Activated B cell treated with CpG ODN at 0.5 μM for 24 hours (primary cell): ENCODE results near the gene DNAJC18. TPM values are rescaled to one million over a fixed set of nuclear protein-coding genes. Genes with fewer than 3 reads are reported as not detected.

ENCODE experiments used
- ATAC-seq: fragments of 200-7000 bp; cut with Tn5 transposase; one replicate; pipeline ENCODE4 v1.10.0; 2021; ENCODE audit warnings: low read depth, mild to moderate bottlenecking, moderate library complexity
- CTCF ChIA-PET: fragments of 350-600 bp; sonication (Branson Sonifier 250); formaldehyde crosslinking; loops from one replicate; lab custom pipeline; 2021; ENCODE audit warnings: antibody characterized with exemption; lab: Charles Lee
- POLR2A ChIA-PET: fragments of 350-600 bp; sonication (Branson Sonifier 250); formaldehyde crosslinking; loops from one replicate; lab custom pipeline; 2021; ENCODE audit warnings: antibody characterized with exemption; lab: Charles Lee
- DNase-seq: peaks from one replicate; pipeline ENCODE4 v3.0.0; 2022
- H3K27ac Mint-ChIP-seq: one replicate; pipeline ENCODE4 v1.8.0; 2020; ENCODE audit warnings: mixed read lengths
- H3K27me3 Mint-ChIP-seq: one replicate; pipeline ENCODE4 v1.8.0; 2021; ENCODE audit warnings: mixed read lengths
- H3K36me3 Mint-ChIP-seq: one replicate; pipeline ENCODE4 v1.8.0; 2021; ENCODE audit warnings: low read depth, mixed read lengths
- H3K4me1 Mint-ChIP-seq: one replicate; pipeline ENCODE4 v1.8.0; 2021; ENCODE audit warnings: mixed read lengths
- H3K4me3 Mint-ChIP-seq: one replicate; pipeline ENCODE4 v1.8.0; 2020; ENCODE audit warnings: mild to moderate bottlenecking, mixed read lengths
- H3K9me3 Mint-ChIP-seq: one replicate; pipeline ENCODE4 v1.8.0; 2020; ENCODE audit warnings: mixed read lengths
- CTCF ChIP-seq: fragments of 200-600 bp; IDR thresholded peaks from one replicate; pipeline ENCODE4 v1.8.0; 2022; ENCODE audit warnings: antibody characterized with exemption, mild to moderate bottlenecking
- intact Hi-C: fragments of 100-400 bp; cut with micrococcal nuclease; formaldehyde crosslinking; loops from one replicate; pipeline ENCODE4 v1.15.1; 2024
- total RNA-seq: library from RNA; stranded (reverse); gene quantifications from 2 replicates; pipeline ENCODE4 v1.2.3, GENCODE V29; 2022

The DNAJC18 gene
- total RNA-seq, 1 donor from 2014 or later: 9.1 TPM

- Mint-ChIP-seq H3K36me3 (peaks cover 22% of the 10 kb centered on the region), H3K4me1 (no peaks in the 10 kb centered on the region), H3K4me3 (no peak overlapping the region), H3K9me3 (no peaks in the 10 kb centered on the region), H3K27ac (no peak overlapping the region), H3K27me3 (no peaks in the 10 kb centered on the region)
- ChIA-PET POLR2A (interaction anchor here (0.6 kb wide), 1 partner anchor 353 kb away, joined by 5 read pairs; no protein-coding TSS in a partner anchor), CTCF (interaction anchor here (0.7 kb wide), 1 partner anchor 8 kb away, joined by 3 read pairs; no protein-coding TSS in a partner anchor)
- no peak for TF ChIP-seq CTCF
- ATAC-seq: no peak
- intact Hi-C loops: no loop called here
- DNase-seq: no peak
Observed at GRCh38 chr5:139415869-139416268, 23.5 kb downstream of the DNAJC18 start.

- no peak overlapping the region for H3K27ac Mint-ChIP-seq
- ChIA-PET CTCF (no interaction called here), POLR2A (interaction anchor here (0.6 kb wide), 1 partner anchor 353 kb away, joined by 5 read pairs; no protein-coding TSS in a partner anchor)
- H3K4me1 Mint-ChIP-seq: no peaks in the 10 kb centered on the region
- TF ChIP-seq CTCF: no peak
- H3K9me3 Mint-ChIP-seq: no peaks in the 10 kb centered on the region
- intact Hi-C loops: no loop called here
- no peak overlapping the region for H3K4me3 Mint-ChIP-seq
- ATAC-seq: no peak
- no peaks in the 10 kb centered on the region for H3K27me3 Mint-ChIP-seq
- DNase-seq: no peak
- H3K36me3 Mint-ChIP-seq: peaks cover 20% of the 10 kb centered on the region
Observed at GRCh38 chr5:139415221-139415861, 24.0 kb downstream of the DNAJC18 start.

GRCh38 chr5:139414581-139415130 is 24.7 kb downstream of the DNAJC18 start:
- H3K27ac Mint-ChIP-seq: no peak overlapping the region
- H3K36me3 Mint-ChIP-seq: peaks cover 14% of the 10 kb centered on the region

GRCh38 chr5:139413963-139414362 is 25.4 kb downstream of the DNAJC18 start:
- intact Hi-C loops: no loop called here

More at GRCh38 chr5:139414581-139415130, 24.7 kb downstream of the DNAJC18 start:
- Mint-ChIP-seq H3K9me3 (no peaks in the 10 kb centered on the region), H3K4me3 (no peak overlapping the region), H3K4me1 (no peaks in the 10 kb centered on the region), H3K27me3 (no peaks in the 10 kb centered on the region)
- intact Hi-C loops: no loop called here
- ATAC-seq (no peak), DNase-seq (no peak)
- ChIA-PET CTCF (interaction anchor here (1.1 kb wide), 1 partner anchor 21 kb away, joined by 3 read pairs; no protein-coding TSS in a partner anchor), POLR2A (no interaction called here)
- no peak for TF ChIP-seq CTCF

More at GRCh38 chr5:139413963-139414362, 25.4 kb downstream of the DNAJC18 start:
- ChIA-PET CTCF (interaction anchor here (1.1 kb wide), 1 partner anchor 20 kb away, joined by 3 read pairs; no protein-coding TSS in a partner anchor), POLR2A (no interaction called here)
- Mint-ChIP-seq H3K36me3 (peaks cover 11% of the 10 kb centered on the region), H3K27me3 (no peaks in the 10 kb centered on the region), H3K4me1 (no peaks in the 10 kb centered on the region), H3K27ac (no peak overlapping the region), H3K9me3 (no peaks in the 10 kb centered on the region), H3K4me3 (no peak overlapping the region)
- ATAC-seq: no peak
- no peak for DNase-seq
- TF ChIP-seq CTCF: no peak
